Peyer's patch (tissue), 4 donors: ENCODE measurements around the gene FUT4. TPM values are rescaled to one million over a fixed set of nuclear protein-coding genes. Genes with fewer than 3 reads are reported as not detected.

Experiments
- DNase-seq, 3 donors: peaks; one replicate each; pipeline ENCODE4 v3.0.0-alpha.2; 2017 to 2019
- H3K27ac ChIP-seq, 4 donors: fragments of 200-600 bp; sonication (generic); one replicate each; pipeline ENCODE4 v1.5.1; 2016 to 2019
- H3K27me3 ChIP-seq, 2 donors: fragments of 200-600 bp; sonication (generic); one replicate each; pipeline ENCODE4 v1.5.1; 2019
- H3K36me3 ChIP-seq, 3 donors: fragments of 200-600 bp; sonication (generic); one replicate each; pipeline ENCODE4 v1.5.1; 2016 to 2019
- H3K4me1 ChIP-seq, 4 donors: fragments of 200-600 bp; sonication (generic); one replicate each; pipeline ENCODE4 v1.5.1; 2016 to 2019
- H3K4me3 ChIP-seq, 4 donors: fragments of 200-600 bp; sonication (generic); 1 replicate in 3 of 4; 2 replicates in 1 of 4; pipeline ENCODE4 v1.5.1; 2016 to 2019; ENCODE audit warnings: mild to moderate bottlenecking in 1 of 4
- H3K9me3 ChIP-seq, 4 donors: fragments of 200-600 bp; sonication (generic); one replicate each; pipeline ENCODE4 v1.5.1; 2016 to 2019; ENCODE audit warnings: mild to moderate bottlenecking in 1 of 4
- CTCF ChIP-seq, 6 experiments: fragments of 450-650 bp in 4 of 6; fragments of 200-600 bp in 2 of 6; sonication (generic) in 1 of 6; IDR thresholded peaks; one replicate each; pipeline ENCODE4 v1.5.1; 2017 to 2019; ENCODE audit warnings: antibody characterized with exemption in 6 of 6, mild to moderate bottlenecking in 3 of 6, moderate library complexity in 1 of 6
- POLR2A ChIP-seq, 2 donors: fragments of 450-650 bp; IDR thresholded peaks; one replicate each; pipeline ENCODE4 v1.5.1; 2017; ENCODE audit warnings: antibody characterized with exemption in 2 of 2, mild to moderate bottlenecking in 2 of 2, moderate library complexity in 2 of 2
- total RNA-seq, 4 donors: library from RNA; depleted of rRNA; stranded (reverse); fragments of >200 nt; gene quantifications; one replicate each; pipeline ENCODE4 v1.1.0, GENCODE V29; 2016

The FUT4 gene
- total RNA-seq, 4 donors from 2014 or later = 9.1 to 34.3 (median 25.4) TPM

GRCh38 chr11:94574193-94574961 is 30.7 kb downstream of the FUT4 start:
- H3K4me1 ChIP-seq = no peaks in the 10 kb centered on the region
- no peak overlapping the region for H3K27ac ChIP-seq
- no peak overlapping the region for H3K4me3 ChIP-seq
- no peaks in the 10 kb centered on the region for H3K9me3 ChIP-seq
- no peaks in the 10 kb centered on the region for H3K36me3 ChIP-seq
- no peaks in the 10 kb centered on the region for H3K27me3 ChIP-seq
- DNase-seq = no peak
- no peak for TF ChIP-seq CTCF (IDR thresholded peaks at IDR 0.05)
- TF ChIP-seq POLR2A (IDR thresholded peaks at IDR 0.05) = no peak

GRCh38 chr11:94576306-94576705 is 32.6 kb downstream of the FUT4 start:
- H3K27me3 ChIP-seq = no peaks in the 10 kb centered on the region
- H3K27ac ChIP-seq = no peak overlapping the region
- no peaks in the 10 kb centered on the region for H3K9me3 ChIP-seq
- no peak for TF ChIP-seq POLR2A (IDR thresholded peaks at IDR 0.05)
- H3K4me1 ChIP-seq = no peaks in the 10 kb centered on the region
- H3K36me3 ChIP-seq = no peaks in the 10 kb centered on the region
- no peak for DNase-seq
- H3K4me3 ChIP-seq = no peak overlapping the region

GRCh38 chr11:94577841-94578240 is 34.1 kb downstream of the FUT4 start:
- Histone ChIP-seq H3K27ac (no peak overlapping the region), H3K9me3 (no peaks in the 10 kb centered on the region), H3K4me1 (no peaks in the 10 kb centered on the region), H3K4me3 (no peak overlapping the region), H3K27me3 (no peaks in the 10 kb centered on the region), H3K36me3 (no peaks in the 10 kb centered on the region)
- TF ChIP-seq CTCF (IDR thresholded peaks at IDR 0.05) (no peak), POLR2A (IDR thresholded peaks at IDR 0.05) (no peak)
- DNase-seq = no peak

- Histone ChIP-seq H3K27ac (no peak overlapping the region), H3K4me1 (no peaks in the 10 kb centered on the region), H3K4me3 (no peak overlapping the region), H3K36me3 (no peaks in the 10 kb centered on the region), H3K27me3 (no peaks in the 10 kb centered on the region), H3K9me3 (no peaks in the 10 kb centered on the region)
- TF ChIP-seq CTCF (IDR thresholded peaks at IDR 0.05) = no peak
- no peak for TF ChIP-seq POLR2A (IDR thresholded peaks at IDR 0.05)
- no peak for DNase-seq
Measured at GRCh38 chr11:94581926-94582325, 38.2 kb downstream of the FUT4 start.

GRCh38 chr11:94583213-94583865 is 39.6 kb downstream of the FUT4 start:
- DNase-seq = no peak
- no peak overlapping the region for H3K27ac ChIP-seq
- TF ChIP-seq POLR2A (IDR thresholded peaks at IDR 0.05) = no peak
- TF ChIP-seq CTCF (IDR thresholded peaks at IDR 0.05) = no peak
- peaks cover 0 to 8% (median 0%) of the 10 kb centered on the region in 3 donors for H3K36me3 ChIP-seq
- H3K9me3 ChIP-seq = no peaks in the 10 kb centered on the region
- no peak overlapping the region for H3K4me3 ChIP-seq
- no peaks in the 10 kb centered on the region for H3K4me1 ChIP-seq
- H3K27me3 ChIP-seq = no peaks in the 10 kb centered on the region

- TF ChIP-seq POLR2A (IDR thresholded peaks at IDR 0.05) (no peak), CTCF (IDR thresholded peaks at IDR 0.05) (no peak)
- Histone ChIP-seq H3K27me3 (no peaks in the 10 kb centered on the region), H3K4me1 (no peaks in the 10 kb centered on the region), H3K9me3 (no peaks in the 10 kb centered on the region), H3K4me3 (no peak overlapping the region), H3K27ac (peak overlapping the region in 1 of 4 donors; percentile 42), H3K36me3 (peaks cover 0 to 13% (median 0%) of the 10 kb centered on the region in 3 donors)
- DNase-seq = no peak
Measured at GRCh38 chr11:94583866-94584500, 40.3 kb downstream of the FUT4 start.
